GM12865 (cell line): ENCODE results near the gene DCBLD2.

Source experiments
- DNase-seq: peaks from one replicate; pipeline ENCODE4 v3.0.0; 2010; ENCODE audit warnings: low read depth
- H3K4me3 ChIP-seq: 2 replicates; pipeline ENCODE4 v1.5.1; 2011; ENCODE audit warnings: mild to moderate bottlenecking, low read depth, low read length, control low read depth
- CTCF ChIP-seq: IDR thresholded peaks from 2 replicates; pipeline ENCODE4 v1.5.1; 2011; ENCODE audit warnings: low read length, control low read depth, low read depth, inconsistent platforms; ENCODE audit not compliant: insufficient read depth; ENCODE audit errors: missing control alignments

DCBLD2 gene

DNA sequence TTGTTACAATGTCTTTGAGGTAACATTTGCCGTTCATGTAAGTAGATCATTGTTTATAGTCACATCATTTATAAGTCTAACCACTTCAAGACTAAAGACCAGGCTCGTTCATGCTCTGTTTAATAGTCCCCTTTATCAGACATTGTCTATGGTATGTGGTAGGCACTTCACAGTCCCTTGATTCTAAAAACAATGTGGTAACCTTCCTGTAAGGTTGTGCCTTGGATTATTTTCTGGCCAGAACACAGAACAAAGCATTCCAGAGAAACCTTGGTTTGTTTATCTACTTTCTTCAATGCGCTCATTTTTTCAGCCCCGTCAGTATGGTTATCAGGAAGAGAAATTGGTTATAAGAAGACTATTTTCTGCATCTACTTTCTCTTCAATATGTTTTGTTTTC, 154.6 kb downstream of the DCBLD2 start:
- no peak for TF ChIP-seq CTCF
- DNase-seq = no peak
- H3K4me3 ChIP-seq = no peak overlapping the region

GRCh38 chr3:98746122-98746521, 155.4 kb downstream of the DCBLD2 start:
- no peak for TF ChIP-seq CTCF
- peak overlapping the region; percentile 10 for H3K4me3 ChIP-seq
- DNase-seq = no peak
